Cardiac fibroblast (primary cell): ENCODE measurements around the gene KCNH1.

ENCODE experiments used
- DNase-seq, 2 donors: peaks; one replicate each; pipeline versions ENCODE4 v3.0.0 to v3.0.0-alpha.2; 2010; ENCODE audit warnings: low read depth in 2 of 2
- H3K4me3 ChIP-seq, 2 donors: replicated peaks in 1 of 2; 1 replicate in 1 of 2; 2 replicates in 1 of 2; pipeline ENCODE4 v1.5.1; 2011; ENCODE audit warnings: low read depth in 2 of 2, low read length in 2 of 2, mild to moderate bottlenecking in 2 of 2, moderate library complexity in 1 of 2
- TF ChIP-seq, protein P1 (sequence below): IDR thresholded peaks from one replicate; pipeline ENCODE4 v1.5.1; 2011; ENCODE audit warnings: low read depth, mild to moderate bottlenecking, low read length, inconsistent platforms

The KCNH1 gene

DNA sequence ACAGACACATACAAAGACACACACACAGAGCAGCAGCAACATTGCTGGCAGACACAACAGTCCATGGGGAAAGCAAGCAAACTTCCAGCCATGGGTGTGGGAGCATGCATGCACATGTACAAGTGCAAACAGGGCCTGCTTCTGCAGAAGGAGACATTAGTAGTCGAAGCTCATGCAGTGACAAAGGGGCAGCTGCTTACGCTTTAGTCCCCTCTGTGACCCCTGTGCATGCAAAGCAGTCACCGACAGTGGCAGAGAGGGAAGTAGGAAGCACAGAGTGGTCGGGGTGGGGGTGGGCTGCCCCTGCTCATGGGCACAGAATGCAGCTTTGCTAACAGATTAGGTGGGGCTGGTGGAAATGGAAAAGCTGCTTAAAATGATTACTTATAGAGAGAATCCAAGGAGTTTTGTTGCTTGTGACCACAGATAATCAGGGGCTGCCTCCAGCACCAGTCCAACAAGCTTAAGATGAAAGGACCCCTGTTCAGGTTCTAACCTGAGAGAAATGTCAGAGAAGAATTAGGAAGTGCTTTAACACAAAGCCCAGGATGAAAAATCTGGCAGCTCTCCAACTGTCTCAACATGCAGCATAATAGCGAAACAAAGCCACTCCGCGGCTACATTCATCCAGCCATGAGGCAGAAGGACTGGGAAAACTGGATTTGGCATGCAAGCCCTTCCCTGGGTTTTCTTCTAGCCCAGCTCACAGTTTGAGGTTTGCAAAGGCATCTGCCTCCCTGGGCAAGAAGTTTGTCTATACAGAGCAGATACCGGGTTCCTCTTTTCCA lies 378.9 kb downstream of the KCNH1 start:
- no peak for DNase-seq
- no peak overlapping the region for H3K4me3 ChIP-seq
- TF ChIP-seq, protein P1, sequence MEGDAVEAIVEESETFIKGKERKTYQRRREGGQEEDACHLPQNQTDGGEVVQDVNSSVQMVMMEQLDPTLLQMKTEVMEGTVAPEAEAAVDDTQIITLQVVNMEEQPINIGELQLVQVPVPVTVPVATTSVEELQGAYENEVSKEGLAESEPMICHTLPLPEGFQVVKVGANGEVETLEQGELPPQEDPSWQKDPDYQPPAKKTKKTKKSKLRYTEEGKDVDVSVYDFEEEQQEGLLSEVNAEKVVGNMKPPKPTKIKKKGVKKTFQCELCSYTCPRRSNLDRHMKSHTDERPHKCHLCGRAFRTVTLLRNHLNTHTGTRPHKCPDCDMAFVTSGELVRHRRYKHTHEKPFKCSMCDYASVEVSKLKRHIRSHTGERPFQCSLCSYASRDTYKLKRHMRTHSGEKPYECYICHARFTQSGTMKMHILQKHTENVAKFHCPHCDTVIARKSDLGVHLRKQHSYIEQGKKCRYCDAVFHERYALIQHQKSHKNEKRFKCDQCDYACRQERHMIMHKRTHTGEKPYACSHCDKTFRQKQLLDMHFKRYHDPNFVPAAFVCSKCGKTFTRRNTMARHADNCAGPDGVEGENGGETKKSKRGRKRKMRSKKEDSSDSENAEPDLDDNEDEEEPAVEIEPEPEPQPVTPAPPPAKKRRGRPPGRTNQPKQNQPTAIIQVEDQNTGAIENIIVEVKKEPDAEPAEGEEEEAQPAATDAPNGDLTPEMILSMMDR = no peak

DNA sequence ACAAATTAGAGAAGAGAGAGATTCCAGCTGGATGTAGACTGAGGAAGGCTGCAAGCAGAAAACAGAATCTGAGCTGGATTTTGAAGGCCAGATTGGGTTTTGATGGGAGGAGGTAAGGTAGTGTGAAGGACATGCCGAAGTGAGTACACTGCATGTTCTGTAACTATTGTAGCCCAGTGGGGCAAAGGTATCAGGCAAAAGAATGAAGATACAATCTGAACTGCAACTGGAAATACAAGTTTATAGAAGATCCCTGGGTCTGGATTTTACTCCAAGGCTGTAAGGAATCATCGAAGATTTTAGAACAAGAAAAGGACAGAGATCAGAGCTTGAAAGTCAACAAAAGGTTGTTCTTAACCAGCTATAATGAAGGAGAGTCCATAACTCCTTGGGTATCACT lies 382.0 kb downstream of the KCNH1 start:
- TF ChIP-seq, protein P1 = no peak
- DNase-seq = no peak
- H3K4me3 ChIP-seq = no peak overlapping the region

DNA sequence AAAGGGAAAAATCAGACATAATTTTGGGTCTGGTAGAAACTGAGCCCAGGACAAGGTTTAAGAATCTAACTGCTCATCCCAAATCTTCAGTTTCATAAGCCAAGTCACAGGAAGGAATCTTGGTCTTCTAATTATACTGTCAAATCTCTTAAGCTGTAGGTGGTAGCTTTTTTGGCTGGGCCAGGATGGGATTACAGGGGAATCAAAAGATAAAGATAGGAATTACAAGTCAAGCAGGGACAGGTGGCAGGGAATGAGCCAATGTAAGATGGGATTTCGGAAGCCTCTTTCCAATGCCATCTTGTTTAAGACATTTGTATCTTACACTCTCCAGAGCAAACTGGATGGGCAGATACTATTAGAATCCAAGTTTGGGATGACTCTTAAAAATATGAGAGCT lies 383.5 kb downstream of the KCNH1 start:
- no peak overlapping the region for H3K4me3 ChIP-seq
- TF ChIP-seq, protein P1 = no peak
- no peak for DNase-seq

DNA sequence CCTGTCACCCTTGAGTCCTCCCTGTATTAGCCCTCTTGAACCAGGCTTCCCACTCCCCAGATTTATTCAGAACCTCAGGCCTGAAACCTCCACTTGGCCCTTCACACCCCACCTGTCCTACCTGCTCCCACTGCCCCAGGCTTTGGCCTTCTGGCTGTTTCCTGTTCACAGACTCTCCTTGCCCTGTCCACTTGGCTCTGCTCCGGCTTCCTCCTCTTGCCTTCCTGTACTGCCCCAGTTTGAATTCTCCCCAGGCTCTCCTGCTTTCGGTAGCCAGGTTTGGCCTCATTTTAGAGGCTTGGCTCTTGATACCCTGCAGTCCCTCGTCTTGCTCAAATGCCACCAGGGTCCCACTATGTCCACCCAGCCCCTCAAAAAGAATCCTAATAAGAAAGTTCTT lies 385.2 kb downstream of the KCNH1 start:
- TF ChIP-seq, protein P1 = no peak

DNA sequence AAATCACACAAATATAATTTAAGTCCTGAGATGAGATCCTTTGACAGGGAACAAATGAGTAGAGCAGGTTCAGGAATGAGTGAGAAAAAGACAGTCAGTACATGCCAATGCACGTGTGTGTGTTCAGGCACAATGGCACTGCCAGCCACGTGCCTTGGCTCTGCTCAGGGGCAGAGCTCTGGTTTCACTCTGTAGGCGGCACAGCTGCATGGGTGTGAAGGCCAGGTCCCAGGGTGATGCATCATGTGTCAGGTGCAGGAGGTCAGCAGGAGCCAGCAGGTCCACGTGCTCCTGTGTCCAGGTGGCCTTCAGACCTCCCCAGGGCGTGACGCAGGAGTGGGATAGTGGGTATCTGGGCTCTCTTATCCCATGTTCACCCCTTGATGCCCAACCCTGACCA lies 386.1 kb downstream of the KCNH1 start:
- DNase-seq = no peak
- TF ChIP-seq, protein P1 = no peak
- no peak overlapping the region for H3K4me3 ChIP-seq

More for the DNA sequence above, 385.2 kb downstream of the KCNH1 start:
- no peak overlapping the region for H3K4me3 ChIP-seq
- no peak for DNase-seq

DNA sequence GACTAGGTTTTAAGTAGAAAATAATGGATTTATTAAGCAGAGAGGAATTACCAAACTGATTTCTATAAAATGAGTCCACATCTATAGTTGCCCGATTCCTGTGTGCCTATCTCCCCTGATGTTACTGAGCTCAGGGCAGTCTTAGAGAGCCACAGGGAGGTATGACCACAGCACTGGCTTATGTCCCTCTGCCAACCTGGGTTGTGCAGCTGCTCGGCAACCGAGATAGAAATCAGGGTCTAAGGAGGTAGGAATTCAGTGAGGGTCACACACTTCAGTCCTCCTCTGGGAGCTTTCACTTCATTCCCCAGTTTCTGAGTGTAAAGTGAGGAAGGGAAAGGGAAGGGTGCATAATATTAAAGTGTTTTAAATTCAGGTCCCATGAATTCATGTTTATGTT lies 386.8 kb downstream of the KCNH1 start:
- TF ChIP-seq, protein P1 = no peak
- no peak overlapping the region for H3K4me3 ChIP-seq
- DNase-seq = no peak
